GM19463 (cell line): ENCODE data around the gene GRIN2A.

Experiments used
- ATAC-seq: cut with Tn5 transposase; IDR thresholded peaks from one replicate; pipeline ENCODE4 v1.9.1; 2021; ENCODE audit warnings: mild to moderate bottlenecking, moderate library complexity; ENCODE audit not compliant: unreplicated experiment

Gene GRIN2A

GRCh38 chr16:10182222-10183053 lies at the start of gene GRIN2A:
Gene GRIN2A, minus strand, starts transcription at chr16:10182428. Its CDS starts 2,017 bp downstream, at chr16:10180411.
- ATAC-seq: peak; percentile 42

DNA sequence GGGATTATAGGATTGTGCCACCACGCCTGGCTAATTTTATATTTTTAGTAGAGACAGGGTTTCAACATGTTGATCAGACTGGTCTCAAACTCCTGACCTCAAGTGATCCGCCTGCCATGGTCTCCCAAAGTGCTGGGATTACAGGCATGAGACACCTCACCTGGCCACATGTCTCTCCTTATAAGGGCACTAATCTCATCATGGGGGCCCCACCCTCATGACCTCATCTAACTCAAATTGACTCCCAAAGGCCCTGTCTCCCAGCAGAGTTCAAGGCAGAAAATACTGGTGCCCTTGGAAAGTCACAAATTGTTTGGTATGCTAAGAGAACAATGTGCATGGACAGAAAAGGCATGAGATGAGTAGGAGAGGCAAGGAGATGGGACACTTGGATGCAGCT lies 49.3 kb upstream of the GRIN2A start:
- no peak for ATAC-seq

GRCh38 chr16:10228779-10229178 lies 46.6 kb upstream of the GRIN2A start:
- ATAC-seq: peak; percentile 79

DNA sequence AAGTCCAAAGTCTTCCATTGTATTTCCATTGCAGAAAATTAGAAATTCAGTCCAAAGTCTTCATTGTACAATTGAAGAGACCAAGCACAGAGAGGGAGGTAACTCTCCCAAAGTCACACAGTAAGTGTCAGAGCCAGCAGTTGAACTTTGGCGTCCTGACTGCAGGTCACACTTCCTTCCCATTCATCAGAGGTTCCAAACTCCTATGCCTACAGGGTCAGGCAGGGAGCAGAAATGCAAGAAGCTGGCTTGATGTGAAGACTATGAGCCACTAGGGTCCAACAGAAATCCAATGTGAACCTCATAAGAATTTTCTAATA lies 44.7 kb upstream of the GRIN2A start:
- no peak for ATAC-seq

DNA sequence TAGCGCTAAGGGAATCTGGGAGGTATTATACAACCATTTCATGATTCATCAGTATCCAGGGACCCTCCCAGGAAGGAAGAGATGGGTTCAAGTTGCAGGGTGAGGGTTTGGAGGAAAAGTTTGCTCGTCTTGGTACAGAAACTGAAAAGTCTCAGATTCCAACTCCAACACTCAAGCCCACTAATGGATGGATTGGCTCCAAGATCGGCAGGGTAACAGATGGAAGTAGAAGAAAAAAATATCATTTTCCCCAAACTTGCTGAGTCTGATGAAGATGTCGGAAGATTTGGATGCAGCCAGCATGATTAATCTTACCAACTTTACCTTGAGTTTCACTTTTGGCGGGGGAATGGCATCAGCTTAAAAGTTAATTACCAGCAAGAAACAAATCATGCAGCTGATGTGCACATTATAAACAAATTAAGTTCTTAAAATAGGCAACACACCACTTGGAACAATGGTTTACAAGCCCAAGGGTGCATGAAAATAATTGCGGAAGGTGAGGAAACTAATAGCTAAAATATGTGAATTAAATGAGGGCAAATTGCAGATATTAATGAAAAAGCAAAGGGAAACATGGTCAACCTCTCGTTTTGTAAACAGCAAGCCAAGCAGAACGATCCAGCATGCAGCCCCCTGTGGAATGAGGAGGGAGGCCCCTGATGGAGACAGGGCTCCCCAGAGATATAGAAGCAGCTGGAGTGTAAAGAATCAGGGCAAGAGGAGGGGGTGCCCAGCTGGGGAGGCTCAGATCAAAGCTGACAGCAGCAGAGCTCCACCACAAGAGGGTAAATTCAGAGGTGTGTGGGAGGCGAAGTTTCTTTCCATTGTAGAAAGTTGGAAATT lies 44.1 kb upstream of the GRIN2A start:
- no peak for ATAC-seq

DNA sequence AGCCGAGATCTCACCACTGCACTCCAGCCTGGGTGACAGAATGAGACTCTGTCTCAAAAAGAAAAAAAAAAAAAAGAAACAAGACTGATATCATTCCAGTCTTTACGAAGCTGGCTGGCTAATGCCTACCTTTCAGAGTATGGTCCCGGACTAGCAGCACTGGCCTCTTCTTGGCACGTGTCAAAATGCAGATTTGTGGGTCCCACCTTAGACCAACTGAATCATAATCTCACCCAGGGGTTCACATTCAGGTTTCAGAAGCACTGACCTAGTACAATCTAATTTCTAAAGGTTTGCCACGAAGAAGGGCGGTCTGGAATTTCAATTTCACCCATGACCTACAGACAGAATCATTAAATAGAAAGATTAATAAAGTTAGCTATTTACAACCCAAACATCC lies 43.4 kb upstream of the GRIN2A start:
- ATAC-seq: no peak

- ATAC-seq: no peak
These were observed 42.6 kb upstream of the GRIN2A start for GRCh38 chr16:10224850-10225249.

DNA sequence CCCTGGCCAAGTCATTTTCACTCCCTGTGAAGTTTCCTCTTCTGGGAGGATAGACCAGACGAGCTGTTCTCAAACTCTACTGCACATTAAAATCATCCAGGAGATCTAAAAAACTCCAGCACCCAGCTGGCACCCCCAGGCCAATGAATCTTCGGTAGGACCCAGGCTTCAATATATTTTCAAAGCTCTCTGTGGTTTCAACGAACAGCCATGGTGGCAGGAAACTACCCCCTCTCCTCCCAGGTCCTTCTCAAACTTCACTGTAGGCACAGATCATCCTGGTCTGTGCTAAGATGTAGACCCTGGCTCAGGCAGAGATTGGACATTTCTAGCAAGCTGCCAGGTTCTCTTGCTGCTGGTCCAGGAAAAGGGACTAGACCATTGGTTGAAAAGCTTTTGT lies 38.7 kb upstream of the GRIN2A start:
- ATAC-seq: no peak

DNA sequence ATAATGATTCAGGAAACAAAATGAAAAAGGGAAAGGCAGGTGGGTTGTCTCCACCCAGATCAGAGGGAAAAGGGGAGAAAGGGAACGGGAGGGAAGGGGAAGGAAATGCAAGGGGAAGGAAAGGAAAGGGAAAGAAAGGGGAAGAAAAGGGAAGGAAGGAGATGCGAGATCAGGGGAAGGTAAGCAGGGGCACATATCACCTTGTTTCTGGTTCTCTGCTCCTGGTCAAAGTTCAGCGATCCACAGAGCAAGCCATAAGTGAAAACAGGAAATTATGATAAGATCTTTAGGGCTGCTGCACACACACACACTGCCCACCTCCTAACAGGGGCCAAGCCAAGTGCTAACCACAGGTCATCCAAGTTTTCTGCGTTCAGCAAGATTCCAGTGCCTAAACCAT lies 37.5 kb upstream of the GRIN2A start:
- no peak for ATAC-seq

GRCh38 chr16:10218490-10219206 lies 36.4 kb upstream of the GRIN2A start:
- no peak for ATAC-seq

- no peak for ATAC-seq
These were observed 31.5 kb upstream of the GRIN2A start for GRCh38 chr16:10213748-10214147.

DNA sequence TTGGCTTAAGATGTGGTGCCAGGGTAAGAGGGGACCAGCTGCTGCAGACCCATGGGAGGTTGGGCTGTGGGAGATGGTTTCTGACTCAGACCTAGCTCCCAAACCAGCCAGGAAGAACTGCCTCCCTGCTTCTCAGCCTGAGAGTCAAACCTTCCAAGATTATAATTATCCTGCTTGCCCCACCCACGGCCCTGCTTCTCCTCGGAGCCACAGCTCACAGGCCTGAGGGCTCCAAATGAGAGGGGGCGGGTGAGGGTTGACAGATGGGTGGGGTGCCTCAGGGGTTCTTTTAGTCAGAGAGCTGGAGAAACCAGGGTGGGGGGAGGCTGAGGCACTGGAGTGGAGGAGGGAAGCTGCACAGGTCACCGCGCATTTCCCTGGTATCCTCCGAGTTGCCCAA lies 28.7 kb upstream of the GRIN2A start:
- ATAC-seq: no peak

DNA sequence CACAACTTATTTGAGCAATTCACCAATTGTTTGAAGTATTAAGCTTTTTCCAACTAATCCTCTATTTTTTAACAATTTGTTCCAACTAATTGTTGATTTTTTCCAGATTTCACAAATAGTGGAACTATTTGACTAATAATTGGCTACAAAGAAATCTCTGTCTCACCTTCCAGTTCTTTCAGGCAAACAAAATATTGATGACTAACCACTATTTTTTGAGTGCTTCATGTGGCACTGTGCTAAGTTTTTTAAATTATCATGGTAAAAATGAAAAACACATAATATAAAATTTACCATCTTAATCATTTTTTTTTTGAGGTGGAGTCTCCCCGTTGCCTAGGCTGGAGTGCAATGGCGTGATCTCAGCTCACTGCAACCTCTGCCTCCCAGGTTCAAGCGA lies 24.6 kb upstream of the GRIN2A start:
- ATAC-seq: no peak

DNA sequence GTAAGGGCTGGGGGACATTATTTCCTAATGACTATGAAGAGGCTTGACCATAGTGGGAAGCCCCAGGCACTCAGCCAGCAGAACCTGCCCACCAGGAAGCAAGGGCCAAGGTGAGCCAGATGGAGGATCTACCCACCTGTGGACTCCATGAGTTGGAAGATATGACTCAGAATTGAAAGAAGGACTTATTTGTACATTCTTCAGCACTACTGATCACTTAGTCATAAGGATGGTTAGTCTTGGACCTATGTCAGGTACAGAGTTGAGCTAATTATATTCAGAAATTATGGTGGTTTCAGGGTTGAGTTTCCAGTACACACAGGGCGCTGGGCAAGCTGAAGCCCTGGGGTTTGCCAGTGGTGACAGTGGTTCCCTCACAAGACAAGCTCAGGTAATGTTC lies 24.0 kb upstream of the GRIN2A start:
- ATAC-seq: peak; percentile 72

DNA sequence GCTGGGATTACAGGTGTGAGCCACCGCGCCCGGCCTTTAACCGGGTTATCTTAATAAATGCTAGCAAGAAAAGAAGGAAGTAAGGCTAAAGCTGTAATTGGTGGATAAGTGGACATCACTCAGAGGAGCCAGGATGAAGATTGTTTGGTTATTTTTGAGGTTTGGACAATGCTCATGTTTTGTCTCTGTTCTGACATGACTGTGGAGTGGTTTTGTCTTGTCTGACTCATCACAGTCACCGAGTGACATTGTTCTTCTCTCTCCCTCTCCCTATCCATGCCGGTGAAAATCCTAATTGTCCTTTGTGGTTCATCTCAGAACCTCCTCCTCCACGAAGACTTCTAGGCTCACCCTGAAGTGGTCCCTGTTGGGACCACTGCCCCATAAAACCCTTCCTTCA lies 23.5 kb upstream of the GRIN2A start:
- no peak for ATAC-seq

GRCh38 chr16:10202649-10203048 lies 20.4 kb upstream of the GRIN2A start:
- no peak for ATAC-seq

- ATAC-seq: no peak
These were observed 18.7 kb upstream of the GRIN2A start for GRCh38 chr16:10200637-10201586.

DNA sequence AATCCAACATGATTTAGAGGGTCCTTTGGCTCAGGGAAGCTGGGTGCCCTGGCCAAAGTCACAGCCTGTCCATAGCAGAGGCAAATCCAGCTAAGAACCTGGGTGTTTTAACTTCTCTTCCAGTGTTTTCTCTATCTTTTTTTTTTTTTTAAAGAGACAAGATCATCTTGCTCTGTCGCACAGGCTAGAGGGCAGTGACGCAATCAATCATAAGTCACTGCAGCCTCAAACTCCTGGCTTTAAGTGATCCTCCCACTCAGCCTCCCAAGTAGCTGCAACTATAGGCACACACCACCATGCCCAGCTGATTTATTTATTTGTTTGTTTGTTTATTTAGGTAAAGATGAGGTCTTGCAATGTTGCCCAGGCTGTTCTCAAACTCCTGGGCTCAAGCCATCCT lies 14.8 kb upstream of the GRIN2A start:
- no peak for ATAC-seq

- no peak for ATAC-seq
These were observed 8.9 kb upstream of the GRIN2A start for GRCh38 chr16:10191096-10191495.

DNA sequence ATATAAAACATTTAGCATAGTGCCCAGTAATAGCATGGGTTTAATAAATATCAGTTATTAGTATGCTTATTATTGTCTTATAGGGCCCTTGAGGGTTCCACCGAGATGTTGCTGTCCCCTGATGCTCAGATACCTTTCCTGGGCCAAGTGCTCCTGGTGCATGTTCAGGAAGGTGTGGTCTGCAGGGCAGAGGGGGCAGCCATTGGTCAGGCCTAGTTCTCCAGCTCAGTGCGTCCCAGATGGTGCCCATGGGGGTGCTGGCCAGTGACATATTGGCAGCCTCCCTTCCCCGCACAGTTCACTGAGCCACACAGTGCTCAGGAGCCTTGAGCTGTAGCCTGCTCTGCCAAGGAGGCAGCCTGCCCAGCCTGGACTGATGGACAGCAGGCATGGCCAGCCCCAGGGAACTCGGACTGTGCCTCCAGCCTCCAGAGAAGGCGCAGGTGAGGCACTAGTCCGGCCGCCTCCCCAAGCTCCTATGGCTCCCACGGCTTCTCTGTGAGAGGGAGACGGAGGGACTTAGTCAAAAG lies 7.7 kb upstream of the GRIN2A start:
- no peak for ATAC-seq
